Measurements from ENCODE around the gene HMGN3.

DNA sequence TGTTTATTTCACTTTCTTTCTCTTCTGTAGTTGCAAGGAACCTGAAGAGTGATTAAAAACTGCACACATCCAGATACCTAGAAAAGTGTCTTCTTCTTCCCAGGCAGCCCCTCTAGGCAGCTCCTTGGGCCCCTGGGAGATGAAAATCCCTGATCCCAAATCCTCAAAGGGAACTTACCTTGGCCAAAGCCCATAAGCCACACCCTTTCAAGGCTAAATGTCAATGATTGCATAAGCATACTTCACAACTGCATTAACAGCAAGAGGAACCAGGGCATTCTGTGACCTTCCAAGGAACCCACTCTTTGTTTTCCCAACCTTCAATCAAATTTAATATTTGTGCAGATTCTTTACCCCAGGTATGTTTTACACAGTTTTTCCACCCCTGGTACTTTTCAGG lies 4.4 kb upstream of the HMGN3 start:
- no peak for TF ChIP-seq ELF1 (IDR thresholded peaks at IDR 0.05)
- TF ChIP-seq, protein P1, sequence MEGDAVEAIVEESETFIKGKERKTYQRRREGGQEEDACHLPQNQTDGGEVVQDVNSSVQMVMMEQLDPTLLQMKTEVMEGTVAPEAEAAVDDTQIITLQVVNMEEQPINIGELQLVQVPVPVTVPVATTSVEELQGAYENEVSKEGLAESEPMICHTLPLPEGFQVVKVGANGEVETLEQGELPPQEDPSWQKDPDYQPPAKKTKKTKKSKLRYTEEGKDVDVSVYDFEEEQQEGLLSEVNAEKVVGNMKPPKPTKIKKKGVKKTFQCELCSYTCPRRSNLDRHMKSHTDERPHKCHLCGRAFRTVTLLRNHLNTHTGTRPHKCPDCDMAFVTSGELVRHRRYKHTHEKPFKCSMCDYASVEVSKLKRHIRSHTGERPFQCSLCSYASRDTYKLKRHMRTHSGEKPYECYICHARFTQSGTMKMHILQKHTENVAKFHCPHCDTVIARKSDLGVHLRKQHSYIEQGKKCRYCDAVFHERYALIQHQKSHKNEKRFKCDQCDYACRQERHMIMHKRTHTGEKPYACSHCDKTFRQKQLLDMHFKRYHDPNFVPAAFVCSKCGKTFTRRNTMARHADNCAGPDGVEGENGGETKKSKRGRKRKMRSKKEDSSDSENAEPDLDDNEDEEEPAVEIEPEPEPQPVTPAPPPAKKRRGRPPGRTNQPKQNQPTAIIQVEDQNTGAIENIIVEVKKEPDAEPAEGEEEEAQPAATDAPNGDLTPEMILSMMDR (IDR thresholded peaks at IDR 0.05), result no peak
- TF ChIP-seq, protein P2, sequence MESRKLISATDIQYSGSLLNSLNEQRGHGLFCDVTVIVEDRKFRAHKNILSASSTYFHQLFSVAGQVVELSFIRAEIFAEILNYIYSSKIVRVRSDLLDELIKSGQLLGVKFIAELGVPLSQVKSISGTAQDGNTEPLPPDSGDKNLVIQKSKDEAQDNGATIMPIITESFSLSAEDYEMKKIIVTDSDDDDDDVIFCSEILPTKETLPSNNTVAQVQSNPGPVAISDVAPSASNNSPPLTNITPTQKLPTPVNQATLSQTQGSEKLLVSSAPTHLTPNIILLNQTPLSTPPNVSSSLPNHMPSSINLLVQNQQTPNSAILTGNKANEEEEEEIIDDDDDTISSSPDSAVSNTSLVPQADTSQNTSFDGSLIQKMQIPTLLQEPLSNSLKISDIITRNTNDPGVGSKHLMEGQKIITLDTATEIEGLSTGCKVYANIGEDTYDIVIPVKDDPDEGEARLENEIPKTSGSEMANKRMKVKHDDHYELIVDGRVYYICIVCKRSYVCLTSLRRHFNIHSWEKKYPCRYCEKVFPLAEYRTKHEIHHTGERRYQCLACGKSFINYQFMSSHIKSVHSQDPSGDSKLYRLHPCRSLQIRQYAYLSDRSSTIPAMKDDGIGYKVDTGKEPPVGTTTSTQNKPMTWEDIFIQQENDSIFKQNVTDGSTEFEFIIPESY (IDR thresholded peaks at IDR 0.05; ENCODE audit: borderline replicate concordance, low read depth), result no peak
